OCI-M1 (cell line): ENCODE results near the gene AOAH.

Source experiments
- DNase-seq: peaks from one replicate; lab custom pipeline; 2025; lab: John Stamatoyannopoulos, UW

Gene AOAH

DNA sequence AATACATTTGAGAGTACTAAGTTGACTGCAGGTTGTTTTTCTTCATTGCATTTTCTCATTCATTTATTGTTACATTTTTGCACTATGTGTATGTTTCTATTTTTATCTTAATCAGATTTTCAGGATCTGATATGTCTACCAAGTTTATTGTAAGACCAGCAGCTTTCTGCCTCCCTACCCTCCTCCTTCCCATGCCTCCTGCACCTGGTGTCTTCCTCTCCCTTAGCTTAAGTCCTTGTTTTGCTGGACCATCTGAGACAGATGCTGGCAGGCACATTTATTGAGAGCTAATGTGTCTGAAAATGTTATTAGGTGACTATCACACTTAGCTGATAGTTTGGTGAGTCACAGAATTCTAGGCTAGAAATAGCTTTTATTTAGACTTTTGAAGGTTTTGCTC lies 255.1 kb downstream of the AOAH start:
- no peak for DNase-seq

DNA sequence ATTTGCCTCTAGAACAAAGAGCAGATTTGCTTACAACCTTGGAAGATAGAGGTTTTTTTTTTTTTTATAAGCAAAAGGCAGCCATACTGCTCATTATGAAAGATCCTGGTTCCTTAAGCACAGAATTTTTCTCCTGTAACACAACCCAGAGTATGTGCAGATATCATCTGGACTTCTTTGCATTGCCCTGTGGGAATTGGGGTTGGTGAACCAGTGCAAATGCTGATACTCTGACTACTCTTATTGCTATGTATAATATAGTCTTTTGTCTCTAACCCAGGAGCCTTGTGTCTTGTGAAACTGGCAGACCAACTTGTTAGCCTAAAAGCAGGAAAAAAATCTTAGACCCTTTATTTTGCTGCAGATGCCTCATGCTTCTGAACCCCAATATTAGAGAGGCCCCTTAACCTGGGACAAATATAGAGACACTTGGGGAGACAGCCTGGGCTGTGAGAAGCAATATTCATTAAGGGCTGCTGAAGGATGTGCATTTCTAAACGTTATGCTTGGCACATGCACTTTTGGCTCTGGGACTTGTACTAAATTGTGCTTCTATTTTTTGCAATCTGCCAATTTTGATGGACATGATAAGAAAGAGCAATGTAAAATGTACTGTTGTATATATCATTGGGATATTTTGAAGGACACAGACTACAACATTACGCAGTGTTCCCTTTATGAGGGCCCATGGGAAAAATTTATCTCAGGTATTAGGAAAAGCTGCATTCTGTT lies 255.8 kb downstream of the AOAH start:
- no peak for DNase-seq

DNA sequence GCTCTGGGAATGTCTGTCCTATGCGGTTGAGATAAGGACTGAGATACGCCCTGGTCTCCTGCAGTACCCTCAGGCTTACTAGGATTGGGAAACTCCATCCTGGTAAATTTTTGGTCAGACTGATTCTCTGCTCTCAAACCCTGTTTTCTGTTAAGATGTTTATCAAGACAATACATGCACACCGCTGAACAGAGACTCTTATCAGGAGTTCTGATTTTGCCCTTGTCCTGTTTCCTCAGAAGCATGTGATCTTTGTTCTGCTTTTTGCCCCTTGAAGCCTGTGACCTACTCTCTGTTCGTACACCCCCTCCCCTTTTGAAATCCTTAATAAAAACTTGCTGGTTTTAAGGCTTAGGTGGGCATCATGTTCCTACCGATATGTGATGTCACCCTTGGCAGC lies 258.3 kb downstream of the AOAH start:
- DNase-seq: peak; percentile 22

DNA sequence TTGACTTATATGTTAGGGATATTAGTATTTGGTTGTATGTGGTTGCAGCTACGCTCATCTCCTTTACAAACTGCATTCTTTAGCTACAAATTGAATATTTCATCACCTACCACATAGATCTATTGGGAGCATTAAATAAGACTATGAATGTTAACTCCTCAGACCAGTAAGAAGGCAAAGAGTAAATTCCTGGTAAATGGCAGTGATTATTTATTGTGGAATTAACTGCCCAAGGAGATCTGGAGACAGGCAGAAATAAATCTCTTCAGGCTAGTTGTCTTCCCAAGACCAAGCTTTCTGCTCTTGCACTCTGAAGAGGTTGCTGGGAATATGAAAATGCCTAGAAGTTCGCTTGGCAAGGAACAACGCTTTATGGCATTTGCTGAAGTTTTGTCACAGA lies 260.0 kb downstream of the AOAH start:
- DNase-seq: no peak
